Heart right ventricle (tissue), 16 donors: Measurements from ENCODE around the gene COMMD1. TPM values are rescaled to one million over a fixed set of nuclear protein-coding genes. Genes with fewer than 3 reads are reported as not detected.

Source experiments
- ATAC-seq, 8 donors: fragments of 200-7000 bp; cut with Tn5 transposase; one replicate each; pipeline ENCODE4 v1.9.1; 2020; ENCODE audit warnings: mild to moderate bottlenecking in 8 of 8, moderate library complexity in 8 of 8, moderate number of reproducible peaks in 1 of 8
- DNase-seq, 2 donors: peaks; one replicate each; pipeline ENCODE4 v3.0.0-alpha.2; 2020
- H3K27ac ChIP-seq, 10 donors: fragments of 200-600 bp; sonication (generic) in 2 of 10; one replicate each; pipeline versions ENCODE4 v1.5.0 to v1.8.0; 2020 to 2022; ENCODE audit warnings: mild to moderate bottlenecking in 3 of 10
- H3K27me3 ChIP-seq, 7 donors: fragments of 200-600 bp; one replicate each; pipeline ENCODE4 v1.8.0; 2021 to 2022; ENCODE audit warnings: mild to moderate bottlenecking in 2 of 7
- H3K36me3 ChIP-seq, 9 donors: fragments of 200-600 bp; sonication (generic) in 1 of 9; one replicate each; pipeline versions ENCODE4 v1.5.0 to v1.8.0; 2020 to 2022; ENCODE audit warnings: mild to moderate bottlenecking in 2 of 9
- H3K4me1 ChIP-seq, 9 donors: fragments of 200-600 bp; sonication (generic) in 1 of 9; one replicate each; pipeline versions ENCODE4 v1.5.0 to v1.8.0; 2020 to 2022; ENCODE audit warnings: mild to moderate bottlenecking in 4 of 9
- H3K4me3 ChIP-seq, 10 donors: fragments of 200-600 bp; sonication (generic) in 2 of 10; one replicate each; pipeline versions ENCODE4 v1.5.0 to v1.8.0; 2020 to 2022; ENCODE audit warnings: mild to moderate bottlenecking in 7 of 10, moderate library complexity in 2 of 10
- H3K9me3 ChIP-seq, 11 donors: fragments of 200-600 bp in 10 of 11; sonication (generic) in 2 of 11; one replicate each; pipeline versions ENCODE4 v1.5.0 to v1.8.0; 2013 to 2022; ENCODE audit warnings: mild to moderate bottlenecking in 2 of 11, control low read depth in 1 of 11, moderate library complexity in 1 of 11
- WGBS, 2 donors: extraction: QIAGEN DNeasy Blood & Tissue Kit; methylation state at CpG; one replicate each; pipeline ENCODE4 v1.1.7; 2013; ENCODE audit warnings: inconsistent platforms in 1 of 2; 5-methylcytosine and 5-hydroxymethylcytosine counted together
- intact Hi-C, 10 donors: fragments of 100-400 bp; cut with DNase I; formaldehyde crosslinking; loops; one replicate each; pipeline versions ENCODE4 v1.11.1 to v1.14.2; 2022
- polyA plus RNA-seq, 2 donors: library from polyadenylated mRNA; stranded (reverse); fragments of 200-250 nt; gene quantifications; one replicate each; pipeline ENCODE4 v1.2.3, GENCODE V29; 2013
- total RNA-seq, 10 donors: library from RNA; stranded (reverse); fragmentation: NEBNext Ultra II Directional in 3 of 10; extraction: Animal tissue kit (Norgen Biotek cat#: 25700) in 3 of 10; gene quantifications; one replicate each; pipeline versions ENCODE4 v1.2.1 to v1.2.4, GENCODE V29; 2021 to 2023
- TF ChIP-seq, protein P1 (sequence below), 9 donors: fragments of 200-600 bp; sonication (generic) in 2 of 9; IDR thresholded peaks; one replicate each; pipeline versions ENCODE4 v1.5.0 to v1.8.0; 2021 to 2022; ENCODE audit warnings: antibody characterized with exemption in 9 of 9, mild to moderate bottlenecking in 5 of 9, moderate library complexity in 1 of 9
- donor health status: Arrhythmogenic right ventricular cardiomyopathy.
- donor health status: ischemic (EF 13 %, LVEDD 7.1; RV severe dilation, severe dysfunction).
- donor health status: healthy with polysubstance abuse.
- donor health status: DM: no; HTN: yes; CAD: no.
- donor health status: DM: no; HTN: no; CAD: no.
- donor health status: ischemic (EF 25% LVEDD 6.9; RV normal size, moderate dysfunction).
- donor health status: ischemic (EF 25% LVEDD 5.7; RV mildly dilated, moderate dysfunction).
- donor health status: healthy.
- donor health status: DM: yes; HTN: yes; CAD: no.
- donor health status: Ischemic cardiomyopathy.
- donor health status: ischemic (EF 35%, LVEDD 5.7; RV mildly dilated, moderate dysfunction).
- donor health status: nonischemic (EF 11% LVEDD 7.7; RV severe dilation, severe dysfunction).
- donor health status: DM: yes; HTN: yes; CAD: no.
- donor health status: PGD.
- donor health status: ischemic (EF 29% LVEDD 5.4; RV normal size, mild dysfunction).
- donor health status: nonischemic (EF 23%, LVEDD 6.1; RV moderate dilation, normal function).

The COMMD1 gene
- total and polyA plus RNA-seq, 12 donors = 51.1 to 90.2 (median 64.4) TPM

DNA sequence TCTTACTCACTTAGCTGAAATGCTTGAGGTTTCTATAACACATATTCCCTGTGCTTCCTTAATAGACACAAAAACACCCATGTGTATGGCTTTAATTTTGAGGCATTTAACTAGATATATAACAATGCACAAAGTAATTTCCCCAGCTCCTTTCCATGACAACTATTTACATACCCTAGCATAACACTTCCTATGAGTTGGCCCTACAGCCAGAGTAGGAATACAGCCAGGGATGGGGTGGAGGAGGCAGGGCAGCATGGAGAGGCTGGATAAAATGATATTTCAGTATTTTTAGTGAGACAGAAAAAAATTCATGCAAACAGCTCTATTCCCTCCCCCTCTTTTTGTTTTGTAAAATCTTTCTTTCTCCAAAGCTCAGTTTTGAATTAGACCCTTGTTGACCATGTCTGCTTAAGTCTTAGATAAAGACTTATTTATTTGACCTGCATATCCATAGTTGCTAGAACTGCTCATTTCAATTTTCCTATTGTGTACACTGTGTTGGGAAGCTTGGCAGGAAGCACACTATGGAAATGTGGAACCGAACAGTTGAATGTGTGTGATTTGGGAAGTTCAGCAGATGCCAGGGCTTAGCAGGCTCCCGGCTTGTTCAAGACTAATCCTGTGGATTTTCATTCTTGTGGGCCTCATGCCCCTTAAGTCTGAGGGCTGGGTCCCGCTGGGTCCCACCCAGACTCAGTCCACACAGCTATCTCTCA lies 279.2 kb downstream of the COMMD1 start:
- no peak overlapping the region for H3K27ac ChIP-seq
- H3K36me3 ChIP-seq = no peaks in the 10 kb centered on the region
- ATAC-seq (no peak), DNase-seq (no peak)
- H3K4me1 ChIP-seq = peaks cover 3 to 43% (median 21%) of the 10 kb centered on the region in 9 donors
- no peaks in the 10 kb centered on the region for H3K9me3 ChIP-seq
- 84 to 85% methylated on average over 3 of the region's 3 CpGs for WGBS, 2 donors
- TF ChIP-seq, protein P1, sequence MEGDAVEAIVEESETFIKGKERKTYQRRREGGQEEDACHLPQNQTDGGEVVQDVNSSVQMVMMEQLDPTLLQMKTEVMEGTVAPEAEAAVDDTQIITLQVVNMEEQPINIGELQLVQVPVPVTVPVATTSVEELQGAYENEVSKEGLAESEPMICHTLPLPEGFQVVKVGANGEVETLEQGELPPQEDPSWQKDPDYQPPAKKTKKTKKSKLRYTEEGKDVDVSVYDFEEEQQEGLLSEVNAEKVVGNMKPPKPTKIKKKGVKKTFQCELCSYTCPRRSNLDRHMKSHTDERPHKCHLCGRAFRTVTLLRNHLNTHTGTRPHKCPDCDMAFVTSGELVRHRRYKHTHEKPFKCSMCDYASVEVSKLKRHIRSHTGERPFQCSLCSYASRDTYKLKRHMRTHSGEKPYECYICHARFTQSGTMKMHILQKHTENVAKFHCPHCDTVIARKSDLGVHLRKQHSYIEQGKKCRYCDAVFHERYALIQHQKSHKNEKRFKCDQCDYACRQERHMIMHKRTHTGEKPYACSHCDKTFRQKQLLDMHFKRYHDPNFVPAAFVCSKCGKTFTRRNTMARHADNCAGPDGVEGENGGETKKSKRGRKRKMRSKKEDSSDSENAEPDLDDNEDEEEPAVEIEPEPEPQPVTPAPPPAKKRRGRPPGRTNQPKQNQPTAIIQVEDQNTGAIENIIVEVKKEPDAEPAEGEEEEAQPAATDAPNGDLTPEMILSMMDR (IDR thresholded peaks at IDR 0.05) = no peak
- no peaks in the 10 kb centered on the region for H3K27me3 ChIP-seq
- intact Hi-C loops = no loop called here
- H3K4me3 ChIP-seq = no peak overlapping the region

Other genes with a start within 250 kb of the COMMD1 start
- gene FAM161A, start 51.6 kb upstream of the COMMD1 start, total RNA-seq = 1 to 10 TPM in 8 of 10 donors, under 1 TPM in 2; 0.67 to 2.5 (median 1.5) TPM
- gene FAM161A, start 51.6 kb upstream of the COMMD1 start, polyA plus RNA-seq = 1 to 10 TPM; 1.1 to 2.4 TPM
- gene CCT4, start 17.0 kb upstream of the COMMD1 start, total RNA-seq = 100 to 1,000 TPM in 4 of 10 donors, 10 to 100 TPM in 6; 86.0 to 118 (median 98.7) TPM
- gene CCT4, start 17.0 kb upstream of the COMMD1 start, polyA plus RNA-seq = 100 to 1,000 TPM in 1 of 2 donors, 10 to 100 TPM in 1; 27.0 to 133 TPM